ENCODE results near the gene CALML5.

CALML5 gene

GRCh38 chr10:5499493-5500140 is at the start of gene CALML5:
TSS of gene CALML5 (minus strand) at chr10:5499570. CDS start at chr10:5499438, 132 bp downstream.
- no peak within 1 kb of the TSS for H3K4me3 ChIP-seq (ENCODE audit: low read depth, low read length)

- no peak overlapping the region for H3K4me3 ChIP-seq (ENCODE audit: low read depth, low read length)
Observed at GRCh38 chr10:5547931-5548660, 48.7 kb upstream of the CALML5 start.

GRCh38 chr10:5547681-5547930 is 48.2 kb upstream of the CALML5 start:
- no peak overlapping the region for H3K4me3 ChIP-seq (ENCODE audit: low read depth, low read length)

DNA sequence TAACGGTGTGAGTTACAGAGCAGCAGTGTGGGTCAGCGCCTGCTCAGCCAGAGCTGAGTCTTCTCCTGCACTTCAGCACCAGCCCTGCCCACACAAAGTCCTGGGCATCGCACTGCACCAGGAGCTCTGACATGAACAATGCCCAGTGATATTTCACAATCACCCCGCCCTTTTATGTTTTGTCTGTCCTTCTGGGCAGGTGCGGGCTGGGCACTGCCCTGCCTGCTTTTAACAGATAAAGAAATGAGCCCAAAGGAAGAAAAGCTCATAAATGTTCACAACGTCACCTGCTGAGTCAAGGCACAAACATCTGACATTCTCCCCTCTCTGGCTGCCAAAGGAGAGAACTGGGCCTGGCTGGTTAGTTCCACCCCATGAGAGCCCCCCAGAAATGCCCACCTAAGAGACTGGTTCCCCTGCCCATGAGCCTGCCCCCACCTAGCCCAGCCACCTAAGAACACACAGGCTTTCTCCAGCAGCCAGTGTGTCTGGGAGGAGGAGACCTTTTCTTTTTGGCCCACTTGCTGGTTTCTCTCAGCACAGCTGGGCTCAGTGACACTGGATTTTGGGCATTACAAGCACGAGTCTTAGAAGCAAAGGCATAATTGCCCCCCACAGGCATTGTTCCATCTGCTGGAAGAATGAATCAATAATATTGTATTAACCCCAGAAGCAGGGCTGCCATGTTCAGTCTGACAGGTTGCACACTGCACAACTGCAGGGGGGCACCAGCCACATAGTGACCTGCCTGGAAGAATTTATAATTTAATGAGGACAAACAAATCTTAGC is 47.7 kb upstream of the CALML5 start:
- no peak overlapping the region for H3K4me3 ChIP-seq (ENCODE audit: low read depth, low read length)

GRCh38 chr10:5545778-5546710 is 46.7 kb upstream of the CALML5 start:
- H3K4me3 ChIP-seq (ENCODE audit: low read depth, low read length), result no peak overlapping the region

DNA sequence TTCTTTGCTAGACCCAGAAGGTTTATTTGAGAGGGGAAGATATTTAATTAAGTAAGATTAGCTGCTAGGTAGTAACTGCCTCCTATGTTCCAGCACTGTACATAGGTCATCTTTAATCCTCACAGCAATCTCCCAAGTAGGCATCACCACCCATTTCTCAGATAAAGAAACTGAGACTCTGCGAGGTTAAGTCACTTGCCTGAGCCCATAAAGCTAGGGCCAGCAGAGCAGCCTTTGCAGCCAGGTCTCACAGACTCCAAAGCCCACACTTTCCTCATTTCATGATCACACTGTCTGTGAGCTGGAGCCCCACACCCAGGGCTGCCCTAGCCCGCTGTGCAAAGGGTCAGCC is 46.0 kb upstream of the CALML5 start:
- H3K4me3 ChIP-seq (ENCODE audit: low read depth, low read length), result no peak overlapping the region

GRCh38 chr10:5545011-5545410 is 45.6 kb upstream of the CALML5 start:
- no peak overlapping the region for H3K4me3 ChIP-seq (ENCODE audit: low read depth, low read length)

- no peak overlapping the region for H3K4me3 ChIP-seq (ENCODE audit: low read depth, low read length)
Observed at GRCh38 chr10:5544216-5544805, 44.9 kb upstream of the CALML5 start.

GRCh38 chr10:5543623-5544022 is 44.3 kb upstream of the CALML5 start:
- no peak overlapping the region for H3K4me3 ChIP-seq (ENCODE audit: low read depth, low read length)

DNA sequence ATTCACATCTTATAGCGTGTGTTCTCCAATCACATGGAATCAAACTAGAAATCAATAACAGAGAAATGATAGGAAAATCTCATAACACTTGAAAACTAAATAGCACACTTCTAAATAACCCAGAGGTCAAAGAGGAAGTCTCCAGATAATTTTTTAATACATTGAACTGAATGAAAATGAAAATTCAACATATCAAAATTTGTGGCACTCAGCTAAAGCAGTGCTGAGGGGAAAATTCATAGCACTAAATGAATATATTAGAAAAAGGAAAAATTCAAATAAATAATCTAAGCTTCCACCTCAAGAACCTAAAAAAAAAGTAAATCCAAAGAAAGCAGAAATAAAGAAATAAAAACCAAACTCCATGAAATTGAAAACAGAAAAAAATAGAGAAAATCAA is 42.7 kb upstream of the CALML5 start:
- no peak overlapping the region for H3K4me3 ChIP-seq (ENCODE audit: low read depth, low read length)

DNA sequence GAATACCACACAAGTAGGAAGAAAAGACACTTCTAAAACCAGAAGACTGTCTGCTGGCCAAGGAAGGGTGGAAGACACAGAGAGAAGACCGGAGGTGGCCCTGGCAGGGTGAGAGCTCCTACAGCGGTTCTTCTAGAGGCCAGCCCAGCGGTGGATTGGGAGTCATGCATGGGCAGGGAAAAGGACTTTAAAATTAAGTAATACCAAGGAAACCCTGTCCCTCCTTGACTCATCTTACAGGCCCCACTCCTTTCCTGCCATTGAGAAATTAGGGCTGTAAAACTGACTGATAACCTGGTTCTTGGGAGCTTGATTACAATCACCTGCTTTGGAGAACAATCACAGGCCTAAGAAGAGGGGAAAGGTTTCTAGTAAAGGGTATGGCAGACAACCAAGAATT is 41.5 kb upstream of the CALML5 start:
- no peak overlapping the region for H3K4me3 ChIP-seq (ENCODE audit: low read depth, low read length)

GRCh38 chr10:5540080-5540479 is 40.7 kb upstream of the CALML5 start:
- H3K4me3 ChIP-seq (ENCODE audit: low read depth, low read length), result no peak overlapping the region

- H3K4me3 ChIP-seq (ENCODE audit: low read depth, low read length), result no peak overlapping the region
Observed at GRCh38 chr10:5538892-5539651, 39.7 kb upstream of the CALML5 start.

- H3K4me3 ChIP-seq (ENCODE audit: low read depth, low read length), result no peak overlapping the region
Observed at GRCh38 chr10:5538446-5538845, 39.1 kb upstream of the CALML5 start.

GRCh38 chr10:5537684-5538083 is 38.3 kb upstream of the CALML5 start:
- no peak overlapping the region for H3K4me3 ChIP-seq (ENCODE audit: low read depth, low read length)

DNA sequence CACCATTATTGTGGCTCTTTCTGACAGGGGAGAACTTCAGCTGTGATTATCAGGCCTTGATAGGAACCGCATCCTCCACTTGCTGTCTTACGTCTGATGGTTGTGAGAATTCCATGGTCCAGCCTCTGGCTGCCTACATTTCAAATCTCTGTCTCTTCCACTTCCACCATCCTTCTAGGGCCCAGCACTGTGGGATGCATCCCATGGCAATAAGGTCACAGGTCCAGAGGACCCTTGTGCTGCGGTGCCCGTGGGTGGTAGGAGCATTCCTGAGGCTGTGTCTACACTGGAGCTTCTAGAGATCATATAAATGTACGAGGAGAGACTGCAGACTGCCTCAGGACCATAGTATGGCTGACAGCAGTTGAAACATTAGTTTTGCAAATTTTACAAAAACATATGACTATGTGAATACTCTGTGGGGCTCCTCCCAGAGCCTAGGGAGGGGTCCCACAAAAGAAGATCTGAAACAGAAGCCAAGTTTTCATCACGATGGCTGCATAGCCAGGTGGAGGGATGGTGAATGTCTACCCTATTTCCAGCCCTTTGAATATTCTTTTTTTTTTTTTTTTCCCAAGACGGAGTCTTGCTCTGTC is 37.2 kb upstream of the CALML5 start:
- H3K4me3 ChIP-seq (ENCODE audit: low read depth, low read length), result no peak overlapping the region

- H3K4me3 ChIP-seq (ENCODE audit: low read depth, low read length), result no peak overlapping the region
Observed at GRCh38 chr10:5534880-5535856, 35.8 kb upstream of the CALML5 start.

DNA sequence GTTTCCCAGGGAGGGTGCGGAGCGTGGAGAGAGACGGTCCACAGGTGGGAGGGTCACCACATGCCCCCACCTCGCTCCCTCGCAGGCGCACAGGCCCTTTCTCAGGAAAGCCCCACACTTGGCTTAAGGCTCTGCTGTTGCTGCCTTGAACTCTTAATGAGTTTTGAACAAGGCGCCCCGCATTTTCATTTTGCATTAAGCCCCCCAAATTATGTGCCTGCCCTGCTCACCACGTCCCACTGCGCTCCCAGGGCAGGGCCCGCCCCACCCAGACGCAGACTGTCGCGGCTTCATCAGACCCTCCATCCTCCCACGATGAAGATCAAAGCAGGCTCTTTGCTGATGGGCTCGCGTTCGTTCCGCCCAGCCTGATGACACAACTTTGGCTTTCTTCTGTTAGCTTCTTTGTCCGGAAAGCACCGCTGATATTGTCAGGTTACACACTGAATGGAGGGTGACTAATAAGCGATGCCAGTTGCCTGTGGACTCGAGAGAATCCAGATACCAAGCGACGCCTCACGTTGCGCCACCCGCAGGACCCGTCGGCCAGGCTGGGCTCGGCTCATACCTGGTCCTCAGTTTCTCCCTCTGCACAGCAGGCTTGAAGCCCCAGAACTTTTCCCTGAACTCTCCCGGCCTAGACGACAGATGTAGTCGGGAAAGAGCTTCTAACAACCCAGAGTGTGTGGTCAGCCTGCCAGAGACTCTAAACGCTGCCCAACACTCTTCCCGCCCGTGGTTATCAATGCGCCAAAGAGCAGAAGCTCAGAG is 34.9 kb upstream of the CALML5 start:
- no peak overlapping the region for H3K4me3 ChIP-seq (ENCODE audit: low read depth, low read length)
